GM12878 (cell line): ENCODE measurements around the gene RALGPS1. TPM values are rescaled to one million over a fixed set of nuclear protein-coding genes. Genes with fewer than 3 reads are reported as not detected.
A peak's percentile ranks its signal among the peaks of the same experiment; 100 is the strongest.

Experiments used
- BHLHE40 ChIP-seq, 2 experiments: fragments of 450-650 bp in 1 of 2; IDR thresholded peaks; 2 replicates each; pipeline ENCODE4 v1.6.1; 2011 to 2017; ENCODE audit warnings: low read depth in 2 of 2, borderline replicate concordance in 1 of 2, improper control_type of control experiment in 1 of 2, low read length in 1 of 2, mild to moderate bottlenecking in 1 of 2
- CBFB ChIP-seq: IDR thresholded peaks from 2 replicates; pipeline ENCODE4 v1.6.1; 2016; ENCODE audit warnings: antibody characterized with exemption, low read depth
- DPF2 ChIP-seq: fragments of 450-650 bp; IDR thresholded peaks from 2 replicates; pipeline ENCODE4 v1.6.1; 2017; ENCODE audit warnings: mild to moderate bottlenecking
- GATAD2B ChIP-seq: fragments of 450-650 bp; conservative IDR thresholded peaks from 2 replicates; pipeline ENCODE4 v1.6.1; 2017; ENCODE audit warnings: low read depth, mild to moderate bottlenecking, moderate library complexity
- HDGF ChIP-seq: fragments of 450-650 bp; IDR thresholded peaks from 2 replicates; pipeline ENCODE4 v1.6.1; 2016; ENCODE audit warnings: antibody characterized with exemption
- MTA2 ChIP-seq: fragments of 450-650 bp; IDR thresholded peaks from 2 replicates; pipeline ENCODE4 v1.6.1; 2016; ENCODE audit warnings: low read depth, mild to moderate bottlenecking, moderate library complexity
- MYB ChIP-seq: fragments of 150-350 bp; IDR thresholded peaks from 2 replicates; pipeline ENCODE4 v1.6.1; 2014; ENCODE audit warnings: mild to moderate bottlenecking, low read depth, low read length, borderline replicate concordance
- NR2C1 ChIP-seq: fragments of 450-650 bp; IDR thresholded peaks from 2 replicates; pipeline ENCODE4 v1.6.1; 2017; ENCODE audit warnings: antibody characterized with exemption, mild to moderate bottlenecking, moderate library complexity
- PAX5 ChIP-seq: IDR thresholded peaks from 2 replicates; pipeline ENCODE4 v1.6.1; 2011; ENCODE audit warnings: low read depth, low read length, borderline replicate concordance
- PAX8 ChIP-seq: fragments of 450-650 bp; IDR thresholded peaks from 2 replicates; pipeline ENCODE4 v1.6.1; 2017; ENCODE audit warnings: mild to moderate bottlenecking, moderate library complexity
- POU2F2 ChIP-seq: IDR thresholded peaks from 3 replicates; pipeline ENCODE4 v1.6.1; 2011; ENCODE audit warnings: low read depth, mild to moderate bottlenecking, low read length, borderline replicate concordance
- RBBP5 ChIP-seq: fragments of 200-600 bp; sonication (generic); conservative IDR thresholded peaks from 2 replicates; pipeline ENCODE4 v1.6.1; 2016
- TAF1 ChIP-seq: IDR thresholded peaks from 2 replicates; pipeline ENCODE4 v1.6.1; 2011; ENCODE audit warnings: mild to moderate bottlenecking, low read depth, low read length, borderline replicate concordance
- TBL1XR1 ChIP-seq: IDR thresholded peaks from 2 replicates; pipeline ENCODE4 v1.6.1; 2012; ENCODE audit warnings: low read depth, low read length, improper control_type of control experiment
- YBX1 ChIP-seq: fragments of 450-650 bp; IDR thresholded peaks from 2 replicates; pipeline ENCODE4 v1.6.1; 2016; ENCODE audit warnings: antibody characterized with exemption
- polyA plus RNA-seq, 11 experiments: library from polyadenylated mRNA; depleted of rRNA in 4 of 11; unstranded in 6 of 11; stranded (reverse) in 5 of 11; fragments of >200 nt; fragmentation: Nextera tagmentation in 4 of 11; fragmentation: Illumina TruSeq in 1 of 11; extraction: Ambion mirVana in 4 of 11; extraction: Trizol in 1 of 11; gene quantifications; 1 replicate in 1 of 11; 2 replicates in 10 of 11; pipeline versions ENCODE4 v1.2.1 to v1.2.3, GENCODE V29; 2011 to 2016; ENCODE audit warnings: inconsistent platforms in 2 of 11, missing spikeins in 2 of 11, low read depth in 1 of 11
- total RNA-seq, 4 experiments: library from RNA; depleted of rRNA in 3 of 4; stranded (reverse); fragments of >200 nt in 3 of 4; fragmentation: Illumina TruSeq in 1 of 4; extraction: Trizol in 1 of 4; gene quantifications; 2 replicates each; pipeline versions ENCODE4 v1.2.1 to v1.2.3, GENCODE V29; 2013 to 2021
- TF ChIP-seq, protein P1 (sequence below): fragments of 450-650 bp; IDR thresholded peaks from 2 replicates; pipeline ENCODE4 v1.6.1; 2016; ENCODE audit warnings: mild to moderate bottlenecking
- TF ChIP-seq, protein P2 (sequence below): fragments of 450-650 bp; IDR thresholded peaks from 2 replicates; pipeline ENCODE4 v1.6.1; 2017; ENCODE audit warnings: borderline replicate concordance
- TF ChIP-seq, protein P3 (sequence below): IDR thresholded peaks from 2 replicates; pipeline ENCODE4 v1.6.1; 2012; ENCODE audit warnings: improper control_type of control experiment, low read depth, low read length; ENCODE audit not compliant: insufficient replicate concordance
- TF ChIP-seq, protein P4 (sequence below): fragments of 450-650 bp; IDR thresholded peaks from 2 replicates; pipeline ENCODE4 v1.6.1; 2017; ENCODE audit warnings: mild to moderate bottlenecking, moderate library complexity

The RALGPS1 gene
- total and polyA plus RNA-seq, 10 of the 15 experiments (the other 5 are each of a cell fraction or from before 2014, with no cell fraction given): 0.13 to 5.6 (median 2.7) TPM

DNA sequence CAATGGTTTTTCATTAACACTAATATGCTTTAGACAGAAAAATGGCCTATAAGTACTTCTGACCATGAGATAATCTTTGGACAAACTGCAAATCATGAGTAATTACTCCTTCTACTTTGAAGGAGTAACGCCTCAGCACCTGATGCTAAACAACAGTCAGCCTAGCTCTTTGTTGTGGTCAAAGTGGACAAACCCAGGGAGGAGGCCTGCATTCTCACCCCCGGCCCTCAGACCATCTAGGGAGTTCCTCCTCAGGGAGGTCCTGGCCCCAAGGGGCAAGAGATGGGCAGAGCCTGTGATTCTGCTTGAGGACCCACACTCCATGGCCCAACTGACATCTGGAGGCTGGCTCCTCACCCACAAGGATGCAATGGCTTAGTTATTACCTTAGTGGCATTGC, 256.1 kb downstream of the RALGPS1 start (continued):
- TF ChIP-seq, protein P1, sequence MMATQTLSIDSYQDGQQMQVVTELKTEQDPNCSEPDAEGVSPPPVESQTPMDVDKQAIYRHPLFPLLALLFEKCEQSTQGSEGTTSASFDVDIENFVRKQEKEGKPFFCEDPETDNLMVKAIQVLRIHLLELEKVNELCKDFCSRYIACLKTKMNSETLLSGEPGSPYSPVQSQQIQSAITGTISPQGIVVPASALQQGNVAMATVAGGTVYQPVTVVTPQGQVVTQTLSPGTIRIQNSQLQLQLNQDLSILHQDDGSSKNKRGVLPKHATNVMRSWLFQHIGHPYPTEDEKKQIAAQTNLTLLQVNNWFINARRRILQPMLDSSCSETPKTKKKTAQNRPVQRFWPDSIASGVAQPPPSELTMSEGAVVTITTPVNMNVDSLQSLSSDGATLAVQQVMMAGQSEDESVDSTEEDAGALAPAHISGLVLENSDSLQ: 0 out of 2 replicates have a peak, but pooled peaks have one; percentile 22
- 0 out of 2 replicates have a peak, but pooled peaks have one; percentile 31 for TF ChIP-seq CBFB
- peak; percentile 87 for TF ChIP-seq MTA2
- TF ChIP-seq TAF1: no peak
- TF ChIP-seq HDGF: 0 out of 2 replicates have a peak, but pooled peaks have one; percentile 30
- TF ChIP-seq TBL1XR1: no peak
- TF ChIP-seq DPF2: peak; percentile 70
- TF ChIP-seq, protein P2, sequence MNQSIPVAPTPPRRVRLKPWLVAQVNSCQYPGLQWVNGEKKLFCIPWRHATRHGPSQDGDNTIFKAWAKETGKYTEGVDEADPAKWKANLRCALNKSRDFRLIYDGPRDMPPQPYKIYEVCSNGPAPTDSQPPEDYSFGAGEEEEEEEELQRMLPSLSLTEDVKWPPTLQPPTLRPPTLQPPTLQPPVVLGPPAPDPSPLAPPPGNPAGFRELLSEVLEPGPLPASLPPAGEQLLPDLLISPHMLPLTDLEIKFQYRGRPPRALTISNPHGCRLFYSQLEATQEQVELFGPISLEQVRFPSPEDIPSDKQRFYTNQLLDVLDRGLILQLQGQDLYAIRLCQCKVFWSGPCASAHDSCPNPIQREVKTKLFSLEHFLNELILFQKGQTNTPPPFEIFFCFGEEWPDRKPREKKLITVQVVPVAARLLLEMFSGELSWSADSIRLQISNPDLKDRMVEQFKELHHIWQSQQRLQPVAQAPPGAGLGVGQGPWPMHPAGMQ: no peak
- TF ChIP-seq PAX8: no peak
- TF ChIP-seq PAX5: peak; percentile 32; the same call in 1 of the 2 replicates
- TF ChIP-seq, protein P3, sequence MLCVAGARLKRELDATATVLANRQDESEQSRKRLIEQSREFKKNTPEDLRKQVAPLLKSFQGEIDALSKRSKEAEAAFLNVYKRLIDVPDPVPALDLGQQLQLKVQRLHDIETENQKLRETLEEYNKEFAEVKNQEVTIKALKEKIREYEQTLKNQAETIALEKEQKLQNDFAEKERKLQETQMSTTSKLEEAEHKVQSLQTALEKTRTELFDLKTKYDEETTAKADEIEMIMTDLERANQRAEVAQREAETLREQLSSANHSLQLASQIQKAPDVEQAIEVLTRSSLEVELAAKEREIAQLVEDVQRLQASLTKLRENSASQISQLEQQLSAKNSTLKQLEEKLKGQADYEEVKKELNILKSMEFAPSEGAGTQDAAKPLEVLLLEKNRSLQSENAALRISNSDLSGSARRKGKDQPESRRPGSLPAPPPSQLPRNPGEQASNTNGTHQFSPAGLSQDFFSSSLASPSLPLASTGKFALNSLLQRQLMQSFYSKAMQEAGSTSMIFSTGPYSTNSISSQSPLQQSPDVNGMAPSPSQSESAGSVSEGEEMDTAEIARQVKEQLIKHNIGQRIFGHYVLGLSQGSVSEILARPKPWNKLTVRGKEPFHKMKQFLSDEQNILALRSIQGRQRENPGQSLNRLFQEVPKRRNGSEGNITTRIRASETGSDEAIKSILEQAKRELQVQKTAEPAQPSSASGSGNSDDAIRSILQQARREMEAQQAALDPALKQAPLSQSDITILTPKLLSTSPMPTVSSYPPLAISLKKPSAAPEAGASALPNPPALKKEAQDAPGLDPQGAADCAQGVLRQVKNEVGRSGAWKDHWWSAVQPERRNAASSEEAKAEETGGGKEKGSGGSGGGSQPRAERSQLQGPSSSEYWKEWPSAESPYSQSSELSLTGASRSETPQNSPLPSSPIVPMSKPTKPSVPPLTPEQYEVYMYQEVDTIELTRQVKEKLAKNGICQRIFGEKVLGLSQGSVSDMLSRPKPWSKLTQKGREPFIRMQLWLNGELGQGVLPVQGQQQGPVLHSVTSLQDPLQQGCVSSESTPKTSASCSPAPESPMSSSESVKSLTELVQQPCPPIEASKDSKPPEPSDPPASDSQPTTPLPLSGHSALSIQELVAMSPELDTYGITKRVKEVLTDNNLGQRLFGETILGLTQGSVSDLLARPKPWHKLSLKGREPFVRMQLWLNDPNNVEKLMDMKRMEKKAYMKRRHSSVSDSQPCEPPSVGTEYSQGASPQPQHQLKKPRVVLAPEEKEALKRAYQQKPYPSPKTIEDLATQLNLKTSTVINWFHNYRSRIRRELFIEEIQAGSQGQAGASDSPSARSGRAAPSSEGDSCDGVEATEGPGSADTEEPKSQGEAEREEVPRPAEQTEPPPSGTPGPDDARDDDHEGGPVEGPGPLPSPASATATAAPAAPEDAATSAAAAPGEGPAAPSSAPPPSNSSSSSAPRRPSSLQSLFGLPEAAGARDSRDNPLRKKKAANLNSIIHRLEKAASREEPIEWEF: peak; percentile 97
- no peak for TF ChIP-seq RBBP5
- peak; percentile 69; the same call in 1 of the 3 replicates for TF ChIP-seq POU2F2
- TF ChIP-seq, protein P4, sequence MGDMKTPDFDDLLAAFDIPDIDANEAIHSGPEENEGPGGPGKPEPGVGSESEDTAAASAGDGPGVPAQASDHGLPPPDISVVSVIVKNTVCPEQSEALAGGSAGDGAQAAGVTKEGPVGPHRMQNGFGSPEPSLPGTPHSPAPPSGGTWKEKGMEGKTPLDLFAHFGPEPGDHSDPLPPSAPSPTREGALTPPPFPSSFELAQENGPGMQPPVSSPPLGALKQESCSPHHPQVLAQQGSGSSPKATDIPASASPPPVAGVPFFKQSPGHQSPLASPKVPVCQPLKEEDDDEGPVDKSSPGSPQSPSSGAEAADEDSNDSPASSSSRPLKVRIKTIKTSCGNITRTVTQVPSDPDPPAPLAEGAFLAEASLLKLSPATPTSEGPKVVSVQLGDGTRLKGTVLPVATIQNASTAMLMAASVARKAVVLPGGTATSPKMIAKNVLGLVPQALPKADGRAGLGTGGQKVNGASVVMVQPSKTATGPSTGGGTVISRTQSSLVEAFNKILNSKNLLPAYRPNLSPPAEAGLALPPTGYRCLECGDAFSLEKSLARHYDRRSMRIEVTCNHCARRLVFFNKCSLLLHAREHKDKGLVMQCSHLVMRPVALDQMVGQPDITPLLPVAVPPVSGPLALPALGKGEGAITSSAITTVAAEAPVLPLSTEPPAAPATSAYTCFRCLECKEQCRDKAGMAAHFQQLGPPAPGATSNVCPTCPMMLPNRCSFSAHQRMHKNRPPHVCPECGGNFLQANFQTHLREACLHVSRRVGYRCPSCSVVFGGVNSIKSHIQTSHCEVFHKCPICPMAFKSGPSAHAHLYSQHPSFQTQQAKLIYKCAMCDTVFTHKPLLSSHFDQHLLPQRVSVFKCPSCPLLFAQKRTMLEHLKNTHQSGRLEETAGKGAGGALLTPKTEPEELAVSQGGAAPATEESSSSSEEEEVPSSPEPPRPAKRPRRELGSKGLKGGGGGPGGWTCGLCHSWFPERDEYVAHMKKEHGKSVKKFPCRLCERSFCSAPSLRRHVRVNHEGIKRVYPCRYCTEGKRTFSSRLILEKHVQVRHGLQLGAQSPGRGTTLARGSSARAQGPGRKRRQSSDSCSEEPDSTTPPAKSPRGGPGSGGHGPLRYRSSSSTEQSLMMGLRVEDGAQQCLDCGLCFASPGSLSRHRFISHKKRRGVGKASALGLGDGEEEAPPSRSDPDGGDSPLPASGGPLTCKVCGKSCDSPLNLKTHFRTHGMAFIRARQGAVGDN: peak; percentile 77
- peak; percentile 100 for TF ChIP-seq GATAD2B
- peak; percentile 50; the same call in 1 of the 2 replicates for TF ChIP-seq MYB
- TF ChIP-seq YBX1: peak; percentile 97
- TF ChIP-seq BHLHE40 (IDR thresholded peaks at IDR 0.05; ENCODE audit: borderline replicate concordance in 1 of 2, low read depth in 2 of 2, low read length in 1 of 2): peak; percentile 87 to 92; a peak in 3 of 4 replicates
- no peak for TF ChIP-seq NR2C1
